GM18858 (cell line): ENCODE results near the gene ZBTB39.
"Not testable (repeated sequence)": the region's sequence is repeated elsewhere in the genome, so short reads cannot be mapped to it uniquely, and the experiment has no call there.

Experiments used
- ATAC-seq: cut with Tn5 transposase; IDR thresholded peaks from one replicate; pipeline ENCODE4 v1.9.1; 2021; ENCODE audit not compliant: unreplicated experiment

ZBTB39 gene

GRCh38 chr12:57033431-57033830 lies 27.1 kb upstream of the ZBTB39 start:
- no peak for ATAC-seq

DNA sequence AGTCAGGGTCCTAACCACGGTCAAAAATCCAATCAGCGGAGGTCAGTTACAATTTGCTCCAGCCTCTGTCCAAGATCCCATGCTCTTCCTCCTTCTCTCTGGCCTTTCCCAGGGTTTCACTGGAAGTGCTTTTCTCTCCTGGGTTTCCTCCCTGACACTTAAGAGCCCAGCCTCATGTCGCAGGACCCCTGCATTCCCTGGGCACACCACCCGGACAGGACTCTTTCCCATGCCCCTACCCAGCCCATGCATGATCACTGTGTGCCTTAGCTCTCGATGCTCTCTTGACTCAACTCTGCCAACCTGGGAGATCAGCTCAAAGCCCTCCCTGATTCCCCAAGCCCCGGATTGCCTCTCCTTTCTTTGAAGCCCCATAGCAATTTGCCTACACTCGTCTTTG lies 25.4 kb upstream of the ZBTB39 start:
- no peak for ATAC-seq

DNA sequence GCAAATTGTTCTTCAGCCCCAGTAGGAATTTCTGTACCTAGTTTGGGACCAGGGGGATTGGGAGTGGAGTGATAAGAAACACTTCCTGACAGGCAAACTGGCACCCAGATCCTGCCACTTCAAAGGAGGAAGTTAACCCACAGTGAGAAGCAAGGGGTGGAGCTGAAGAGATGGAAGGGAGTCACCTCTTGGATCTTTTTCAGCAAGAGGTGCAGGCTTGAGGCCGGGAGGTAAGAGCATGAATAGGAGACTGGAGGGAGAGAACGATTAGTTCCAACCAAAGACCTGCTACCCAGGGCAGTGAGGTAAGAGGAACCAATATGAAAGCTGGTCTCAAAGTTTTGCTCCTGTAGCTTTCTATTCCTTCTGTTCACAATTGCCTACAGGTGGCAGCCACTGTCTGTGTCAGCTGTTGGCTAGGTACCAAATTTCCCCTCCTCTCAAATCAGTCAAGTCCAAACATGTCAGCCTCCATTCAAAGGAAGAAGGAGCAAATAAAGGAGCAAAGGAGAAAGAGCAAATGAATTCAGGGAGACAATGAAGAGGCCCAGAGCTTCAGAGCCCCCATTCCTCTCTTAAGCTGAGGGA lies 24.9 kb upstream of the ZBTB39 start:
- no peak for ATAC-seq

DNA sequence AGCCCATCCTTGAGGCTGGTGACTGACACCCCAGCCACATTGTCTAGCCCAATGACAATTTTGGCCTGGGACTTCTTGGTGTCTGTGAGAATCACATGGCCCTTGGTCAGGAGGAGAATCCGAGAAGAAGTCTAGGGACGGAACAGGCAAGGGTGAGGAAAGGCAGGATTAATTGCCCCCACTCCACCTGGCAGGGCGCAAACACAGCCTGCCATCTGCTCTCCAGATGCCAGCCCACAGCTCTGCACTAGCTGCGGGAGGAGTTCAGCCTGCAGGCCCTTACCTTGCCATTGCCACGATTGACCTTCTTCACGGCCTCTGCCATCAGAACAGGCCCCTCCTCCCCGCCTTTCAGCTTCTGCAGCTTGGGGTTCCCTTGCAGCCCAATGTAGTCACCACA lies 23.1 kb upstream of the ZBTB39 start:
- ATAC-seq, result no peak

- ATAC-seq, result no peak
Measured at GRCh38 chr12:57027805-57028153, 21.4 kb upstream of the ZBTB39 start.

- no peak for ATAC-seq
Measured at GRCh38 chr12:57027011-57027804, 20.9 kb upstream of the ZBTB39 start.

GRCh38 chr12:57025196-57025595 lies 18.9 kb upstream of the ZBTB39 start:
- no peak for ATAC-seq

- ATAC-seq, result not testable (repeated sequence)
Measured at GRCh38 chr12:57022324-57022723, 16.0 kb upstream of the ZBTB39 start.

DNA sequence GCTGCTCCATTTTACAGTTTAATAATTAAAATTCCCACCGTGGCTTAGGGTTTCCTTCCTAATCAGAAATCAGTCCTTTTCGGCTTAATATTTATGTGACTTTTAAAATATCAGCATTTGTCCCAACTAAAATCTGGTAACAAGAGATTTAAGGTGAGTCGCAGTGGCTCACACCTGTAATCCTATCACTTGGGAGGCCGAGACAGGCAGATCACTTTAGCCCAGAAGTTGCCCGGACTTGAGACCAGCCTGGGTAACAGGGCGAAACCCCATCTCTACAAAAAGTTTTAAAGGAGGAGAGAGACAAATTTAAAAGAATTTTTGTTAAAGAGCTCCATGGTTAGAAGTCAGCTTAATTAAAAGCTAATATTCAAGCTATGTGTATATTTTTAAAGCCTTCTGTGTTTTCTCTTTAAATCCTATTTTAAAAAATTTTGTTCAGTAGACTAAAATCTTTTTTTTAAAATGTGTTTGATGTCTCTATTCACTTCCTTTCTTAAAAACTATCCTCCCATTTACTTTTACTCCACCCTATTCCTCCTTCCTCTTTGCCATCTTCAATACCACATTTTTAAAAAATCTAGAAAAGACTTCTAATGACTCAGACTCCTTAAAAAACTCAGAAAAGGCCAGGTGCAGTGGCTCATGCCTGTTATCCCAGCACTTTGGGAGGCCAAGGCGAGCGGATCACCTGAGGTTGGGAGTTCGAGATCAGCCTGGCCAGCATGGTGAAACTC lies 13.8 kb upstream of the ZBTB39 start:
- no peak for ATAC-seq

DNA sequence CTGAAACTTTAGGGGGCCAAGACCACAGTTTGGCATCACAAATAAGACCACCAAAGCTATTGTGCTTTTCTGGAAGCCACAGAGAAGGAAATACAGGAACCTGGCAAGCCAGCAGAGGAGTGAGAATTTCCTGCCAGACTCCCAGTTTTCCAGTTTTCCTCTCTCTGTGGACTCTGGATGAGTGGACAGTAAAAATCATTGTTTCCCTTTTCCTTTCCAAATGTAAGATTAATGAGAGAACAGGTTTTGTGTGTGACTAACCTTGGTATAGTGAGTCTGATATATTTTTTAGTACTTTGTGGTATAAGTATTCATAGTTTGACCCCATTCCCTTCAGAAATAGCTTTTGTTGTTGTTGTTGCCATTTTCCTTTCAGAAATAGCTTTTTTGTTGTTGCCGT lies 12.6 kb upstream of the ZBTB39 start:
- ATAC-seq, result no peak

DNA sequence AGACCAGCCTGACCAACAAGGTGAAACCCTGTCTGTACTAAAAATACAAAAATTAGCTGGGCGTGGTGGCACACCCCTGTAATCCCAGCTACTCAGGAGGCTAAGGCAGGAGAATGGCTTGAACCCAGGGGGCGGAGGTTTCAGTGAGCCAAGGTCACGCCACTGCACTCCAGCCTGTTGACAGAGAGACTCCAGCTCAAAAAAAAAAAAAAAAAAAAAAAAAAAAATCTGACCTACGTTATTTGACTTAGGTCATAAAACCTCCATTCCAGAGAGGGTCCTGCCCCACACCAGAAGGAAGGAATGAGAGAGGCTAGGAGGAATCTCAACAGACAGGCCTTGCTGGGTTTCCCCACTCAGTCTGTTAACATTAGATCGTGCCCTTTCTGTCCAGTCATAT lies 12.0 kb upstream of the ZBTB39 start:
- not testable (repeated sequence) for ATAC-seq

- no peak for ATAC-seq
Measured at GRCh38 chr12:57016348-57016747, 10.0 kb upstream of the ZBTB39 start, which contains the start of gene TAC3. Gene TAC3, minus strand, starts transcription at chr12:57016529. Its CDS starts 732 bp downstream, at chr12:57015797.

GRCh38 chr12:57012600-57013465 lies 6.5 kb upstream of the ZBTB39 start:
- ATAC-seq, result peak; percentile 77

DNA sequence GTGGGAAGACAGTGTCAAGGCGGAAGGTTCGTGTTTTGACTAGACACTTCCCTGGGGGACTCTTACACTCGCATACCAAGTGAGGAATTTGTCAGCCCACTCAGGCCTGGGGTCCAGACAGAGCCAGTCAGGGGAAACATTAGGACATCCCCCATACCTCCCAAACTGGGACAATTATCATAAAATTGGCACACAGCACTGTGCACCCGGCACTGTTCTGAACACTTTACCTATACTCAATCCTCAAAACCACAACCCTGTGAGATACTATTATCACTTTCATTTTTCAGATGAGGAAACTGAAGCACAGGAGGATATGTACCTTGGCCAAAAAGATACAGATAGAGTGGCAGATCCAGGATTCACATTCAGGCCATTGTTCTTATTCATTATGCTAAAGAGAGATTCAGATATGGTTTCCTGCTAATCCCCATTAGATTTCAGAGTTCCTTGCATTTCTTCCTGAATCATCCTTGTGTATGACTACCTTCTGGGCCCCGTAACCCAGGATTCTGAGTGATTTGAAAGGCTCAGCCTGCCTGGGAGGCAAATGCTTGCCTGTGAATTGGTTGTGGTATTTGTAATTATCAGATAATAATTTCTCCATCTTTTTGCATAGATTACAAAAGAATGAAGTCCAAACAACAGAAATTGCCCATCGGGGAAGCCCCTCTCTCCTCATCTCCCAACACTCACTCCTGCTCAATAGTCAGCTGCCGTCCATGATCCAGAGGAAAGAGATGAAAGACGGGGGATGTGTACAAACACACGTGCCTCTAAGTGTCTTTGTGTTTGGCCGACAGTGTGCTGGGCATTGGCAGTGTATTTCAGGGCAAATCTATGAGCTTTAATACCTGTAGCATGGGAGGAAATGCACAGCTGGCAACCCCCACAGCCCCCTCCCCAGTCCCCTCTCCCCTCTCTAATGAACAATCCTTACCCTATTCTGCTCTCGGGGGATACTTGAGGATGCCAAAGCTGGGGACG lies 5.4 kb upstream of the ZBTB39 start:
- ATAC-seq, result peak; percentile 50

- ATAC-seq, result no peak
Measured at GRCh38 chr12:57010627-57011247, 4.4 kb upstream of the ZBTB39 start.

GRCh38 chr12:57009949-57010626 lies 3.7 kb upstream of the ZBTB39 start:
- ATAC-seq, result no peak

- no peak for ATAC-seq
Measured at GRCh38 chr12:57008178-57008577, 1.8 kb upstream of the ZBTB39 start.

DNA sequence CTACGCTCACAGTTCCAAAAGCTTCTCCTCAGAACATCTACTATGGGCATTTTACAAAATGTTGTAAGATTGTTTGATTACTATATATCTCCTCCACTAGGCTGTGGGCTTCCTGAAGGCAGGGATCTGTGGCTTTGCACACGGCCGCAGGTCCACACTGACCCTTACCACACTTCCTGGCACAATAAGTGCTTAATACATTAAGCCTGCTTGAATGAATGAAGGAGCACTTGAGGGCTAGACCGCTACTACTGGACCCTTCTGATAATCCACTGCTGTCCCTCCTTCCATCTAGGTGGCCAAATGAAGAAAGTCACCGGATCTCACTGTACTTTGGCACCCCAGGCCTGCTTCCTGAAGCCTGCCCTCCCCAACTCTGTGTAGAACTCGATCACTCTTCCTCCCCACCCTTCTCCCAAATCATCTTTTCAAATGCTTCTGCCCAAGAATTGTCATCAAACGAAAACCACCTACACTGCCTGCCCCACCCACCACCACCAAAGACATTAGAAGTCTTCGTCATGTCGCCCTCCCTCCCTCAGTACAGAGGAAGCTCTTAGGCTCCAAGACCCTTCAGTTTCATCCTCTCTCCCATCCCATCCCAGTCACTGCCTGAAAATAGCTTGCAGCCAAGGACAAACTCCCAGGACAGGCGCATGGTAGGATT lies 596 bp upstream of the ZBTB39 start:
- no peak for ATAC-seq
